Vagina (tissue), 2 donors: ENCODE results near the gene RNASE13. TPM values are rescaled to one million over a fixed set of nuclear protein-coding genes. Genes with fewer than 3 reads are reported as not detected.

Experiments
- DNase-seq, 2 donors: peaks; one replicate each; pipeline ENCODE4 v3.0.0-alpha.2; 2017; ENCODE audit errors: extremely low spot score in 2 of 2
- H3K27ac ChIP-seq: fragments of 200-600 bp; sonication (generic); one replicate; pipeline ENCODE4 v1.5.1; 2019
- H3K27me3 ChIP-seq: fragments of 200-600 bp; sonication (generic); one replicate; pipeline ENCODE4 v1.5.1; 2019
- H3K36me3 ChIP-seq, 2 donors: fragments of 200-600 bp; sonication (generic); one replicate each; pipeline ENCODE4 v1.5.1; 2017 to 2019
- H3K4me1 ChIP-seq: fragments of 200-600 bp; sonication (generic); one replicate; pipeline ENCODE4 v1.5.1; 2019
- H3K4me3 ChIP-seq, 2 donors: fragments of 200-600 bp; sonication (generic); 1 replicate in 1 of 2; 2 replicates in 1 of 2; pipeline ENCODE4 v1.5.1; 2016 to 2019
- H3K9me3 ChIP-seq: fragments of 200-600 bp; sonication (generic); one replicate; pipeline ENCODE4 v1.5.1; 2019
- CTCF ChIP-seq, 3 experiments: fragments of 450-650 bp in 2 of 3; fragments of 200-600 bp in 1 of 3; sonication (generic) in 1 of 3; IDR thresholded peaks; one replicate each; pipeline ENCODE4 v1.5.1; 2017 to 2019; ENCODE audit warnings: antibody characterized with exemption in 3 of 3, mild to moderate bottlenecking in 2 of 3, moderate library complexity in 2 of 3
- POLR2A ChIP-seq, 2 donors: fragments of 450-650 bp; IDR thresholded peaks; one replicate each; pipeline ENCODE4 v1.6.1; 2017; ENCODE audit warnings: antibody characterized with exemption in 2 of 2, mild to moderate bottlenecking in 2 of 2, moderate library complexity in 2 of 2
- POLR2AphosphoS5 ChIP-seq, 2 donors: sonication (generic); formaldehyde crosslinking; IDR thresholded peaks; one replicate each; pipeline ENCODE4 v1.9.0; 2017; ENCODE audit warnings: antibody characterized with exemption in 2 of 2, mild to moderate bottlenecking in 2 of 2, low read depth in 1 of 2; ENCODE audit not compliant: insufficient read depth in 1 of 2
- intact Hi-C: fragments of 100-400 bp; cut with DNase I; formaldehyde crosslinking; loops from one replicate; pipeline ENCODE4 v1.15.1; 2023
- total RNA-seq: library from RNA; depleted of rRNA; stranded (reverse); fragments of >200 nt; gene quantifications from one replicate; pipeline ENCODE4 v1.2.3, GENCODE V29; 2016

RNASE13 gene
- total RNA-seq, 1 donor from 2014 or later = not detected

DNA sequence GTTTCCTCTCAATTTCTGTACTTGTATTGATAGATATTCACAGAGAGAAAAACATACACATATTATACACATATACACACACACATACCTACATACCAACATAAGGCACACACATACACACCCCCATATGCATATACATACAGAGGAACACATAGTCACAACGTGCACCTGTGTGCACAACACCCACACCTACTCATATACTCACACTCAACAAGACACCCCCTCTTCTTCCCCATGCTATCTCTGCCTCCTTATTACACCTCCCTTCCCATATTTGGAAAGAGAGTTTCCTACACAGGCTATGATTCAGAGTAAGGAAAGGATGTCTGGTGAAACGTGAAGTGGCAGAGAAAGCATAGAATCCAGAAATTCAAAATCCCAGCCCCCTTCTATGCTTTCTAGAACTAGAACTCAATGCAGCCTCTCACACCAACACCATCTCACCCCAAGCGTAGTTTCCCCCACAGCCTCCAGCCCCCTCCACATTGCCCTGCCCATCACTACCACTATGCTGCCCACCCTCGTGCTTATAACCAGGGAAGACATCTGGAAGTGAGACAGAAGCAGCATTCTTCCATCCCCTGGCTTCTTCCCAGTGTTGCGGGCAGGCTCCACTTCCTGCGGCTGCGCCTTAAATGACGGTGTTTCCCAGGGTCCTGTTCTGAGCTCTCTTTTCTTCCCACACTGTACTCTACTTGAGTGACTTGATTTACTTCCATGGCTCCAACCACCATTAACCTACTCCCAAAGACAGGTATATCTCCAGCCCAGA, 25.4 kb upstream of the RNASE13 start:
- no peak for DNase-seq
- H3K4me3 ChIP-seq = no peak overlapping the region
- H3K9me3 ChIP-seq = no peaks in the 10 kb centered on the region
- H3K27me3 ChIP-seq = no peaks in the 10 kb centered on the region
- no peaks in the 10 kb centered on the region for H3K4me1 ChIP-seq
- H3K36me3 ChIP-seq = no peaks in the 10 kb centered on the region
- intact Hi-C loops = no loop called here
- H3K27ac ChIP-seq = no peak overlapping the region
- no peak for TF ChIP-seq CTCF (IDR thresholded peaks at IDR 0.05)
- no peak for TF ChIP-seq POLR2AphosphoS5 (IDR thresholded peaks at IDR 0.05; ENCODE audit: insufficient read depth in 1 of 2, low read depth in 1 of 2)
- no peak for TF ChIP-seq POLR2A (IDR thresholded peaks at IDR 0.05)

GRCh38 chr14:21058903-21059302, 24.3 kb upstream of the RNASE13 start:
- Histone ChIP-seq H3K36me3 (no peaks in the 10 kb centered on the region), H3K27ac (no peak overlapping the region), H3K4me3 (no peak overlapping the region), H3K9me3 (no peaks in the 10 kb centered on the region), H3K27me3 (no peaks in the 10 kb centered on the region), H3K4me1 (no peaks in the 10 kb centered on the region)
- DNase-seq = no peak
- no peak for TF ChIP-seq POLR2AphosphoS5 (IDR thresholded peaks at IDR 0.05; ENCODE audit: insufficient read depth in 1 of 2, low read depth in 1 of 2)
- TF ChIP-seq POLR2A (IDR thresholded peaks at IDR 0.05) = no peak
- TF ChIP-seq CTCF (IDR thresholded peaks at IDR 0.05) = no peak
- intact Hi-C loops = no loop called here

GRCh38 chr14:21057803-21058675, 23.4 kb upstream of the RNASE13 start, which contains the start of gene RNASE8:
TSS of gene RNASE8 (plus strand) at chr14:21057822. CDS start at chr14:21057893, 71 bp downstream.
- H3K9me3 ChIP-seq = no peaks in the 10 kb centered on the region
- H3K4me1 ChIP-seq = no peaks in the 10 kb centered on the region
- H3K4me3 ChIP-seq = no peak within 1 kb of the TSS
- H3K36me3 ChIP-seq = no peaks in the 10 kb centered on the region
- intact Hi-C loops = no loop called here
- H3K27ac ChIP-seq = no peak within 1 kb of the TSS
- no peak for TF ChIP-seq CTCF (IDR thresholded peaks at IDR 0.05)
- no peak for TF ChIP-seq POLR2AphosphoS5 (IDR thresholded peaks at IDR 0.05; ENCODE audit: insufficient read depth in 1 of 2, low read depth in 1 of 2)
- TF ChIP-seq POLR2A (IDR thresholded peaks at IDR 0.05) = no peak
- DNase-seq = no peak
- no peaks in the 10 kb centered on the region for H3K27me3 ChIP-seq

DNA sequence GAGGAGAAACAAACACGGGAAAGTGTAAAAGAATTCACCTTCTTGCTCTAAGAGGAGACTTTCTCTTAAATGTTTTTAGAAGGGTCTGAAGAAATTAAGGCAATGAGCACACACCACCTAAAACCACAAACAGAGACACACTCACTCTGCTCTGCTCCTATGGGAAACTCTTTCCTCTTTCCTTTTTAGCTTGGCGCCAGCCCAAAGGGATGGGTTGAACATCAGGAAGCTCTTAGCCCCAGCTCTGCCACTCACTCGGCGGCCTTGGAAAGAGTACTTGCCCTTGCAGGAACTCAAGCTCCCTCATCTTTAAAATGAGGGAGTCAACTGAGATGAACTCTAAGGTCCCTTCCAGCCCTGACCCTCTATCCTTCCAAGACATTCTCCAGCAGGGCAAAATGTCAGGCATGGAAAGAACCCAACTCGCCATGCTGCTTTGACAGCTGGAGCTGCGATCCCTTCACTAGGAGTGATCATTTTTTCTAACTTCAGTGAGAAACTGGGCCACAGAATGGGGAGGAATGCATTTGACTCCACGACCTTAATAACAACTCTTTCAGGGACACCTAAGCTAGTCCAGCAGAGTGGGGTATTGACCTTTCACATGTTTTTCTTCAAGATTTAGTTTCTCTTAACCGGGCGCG, 22.0 kb upstream of the RNASE13 start:
- Histone ChIP-seq H3K36me3 (no peaks in the 10 kb centered on the region), H3K27ac (no peak overlapping the region), H3K9me3 (no peaks in the 10 kb centered on the region), H3K4me1 (no peaks in the 10 kb centered on the region), H3K4me3 (no peak overlapping the region), H3K27me3 (no peaks in the 10 kb centered on the region)
- no peak for TF ChIP-seq CTCF (IDR thresholded peaks at IDR 0.05)
- TF ChIP-seq POLR2AphosphoS5 (IDR thresholded peaks at IDR 0.05; ENCODE audit: insufficient read depth in 1 of 2, low read depth in 1 of 2) = no peak
- no peak for TF ChIP-seq POLR2A (IDR thresholded peaks at IDR 0.05)
- intact Hi-C loops = no loop called here
- no peak for DNase-seq
